Lung (tissue), 12 donors: ENCODE results near the gene ZNF892. TPM values are rescaled to one million over a fixed set of nuclear protein-coding genes. Genes with fewer than 3 reads are reported as not detected.

Experiments used
- ATAC-seq: fragments of 200-7000 bp; cut with Tn5 transposase; one replicate; pipeline ENCODE4 v1.9.1; 2020; ENCODE audit warnings: moderate number of reproducible peaks; ENCODE audit not compliant: insufficient read depth, low FRiP score
- DNase-seq, 3 donors: peaks; one replicate each; pipeline ENCODE4 v3.0.0-alpha.2; 2013 to 2017
- H3K27ac ChIP-seq, 2 donors: one replicate each; pipeline ENCODE4 v1.5.1; 2013; ENCODE audit warnings: mild to moderate bottlenecking in 2 of 2, moderate library complexity in 2 of 2, control low read depth in 1 of 2, inconsistent platforms in 1 of 2, low read depth in 1 of 2, low read length in 1 of 2
- H3K27me3 ChIP-seq, 3 donors: one replicate each; pipeline ENCODE4 v1.5.1; 2013; ENCODE audit warnings: low read length in 2 of 3; ENCODE audit not compliant: control insufficient read depth in 3 of 3, insufficient read depth in 3 of 3
- H3K36me3 ChIP-seq, 4 donors: one replicate each; pipeline ENCODE4 v1.5.1; 2013; ENCODE audit warnings: low read length in 4 of 4, mild to moderate bottlenecking in 1 of 4, moderate library complexity in 1 of 4; ENCODE audit not compliant: control insufficient read depth in 4 of 4, insufficient read depth in 4 of 4
- H3K4me1 ChIP-seq, 5 donors: one replicate each; pipeline ENCODE4 v1.5.1; 2013; ENCODE audit warnings: low read length in 5 of 5, mild to moderate bottlenecking in 2 of 5, moderate library complexity in 1 of 5; ENCODE audit not compliant: control insufficient read depth in 5 of 5, insufficient read depth in 5 of 5
- H3K4me3 ChIP-seq: one replicate; pipeline ENCODE4 v1.5.1; 2013; ENCODE audit warnings: mild to moderate bottlenecking, control low read depth, moderate library complexity
- H3K9ac ChIP-seq, 2 donors: one replicate each; pipeline ENCODE4 v1.5.1; 2013; ENCODE audit warnings: low read length in 2 of 2, control low read depth in 1 of 2; ENCODE audit not compliant: insufficient read depth in 1 of 2
- H3K9me3 ChIP-seq, 4 donors: one replicate each; pipeline ENCODE4 v1.5.1; 2013; ENCODE audit warnings: low read length in 3 of 4, mild to moderate bottlenecking in 1 of 4, moderate library complexity in 1 of 4; ENCODE audit not compliant: control insufficient read depth in 4 of 4, insufficient read depth in 3 of 4
- WGBS, 2 donors: extraction: QIAGEN DNeasy Blood & Tissue Kit; methylation state at CpG; one replicate each; pipeline ENCODE4 v1.1.7; 2013; 5-methylcytosine and 5-hydroxymethylcytosine counted together
- polyA plus RNA-seq, 2 donors: library from polyadenylated mRNA; stranded (reverse); fragments of 200-250 nt; gene quantifications; one replicate each; pipeline ENCODE4 v1.2.1, GENCODE V29; 2013
- total RNA-seq, 2 donors: library from RNA; depleted of rRNA in 1 of 2; stranded (reverse); fragments of >200 nt in 1 of 2; gene quantifications; one replicate each; pipeline ENCODE4 v1.2.1, GENCODE V29; 2014 to 2021
- TF ChIP-seq, protein P1 (sequence below): IDR thresholded peaks from 2 replicates; pipeline ENCODE4 v1.5.1; 2012; ENCODE audit warnings: mild to moderate bottlenecking; ENCODE audit errors: control extremely low read depth, extremely low read depth
- donor health status: control.
- donor health status: control.
- donor health status: Bipolar disorder and iron deficiency.
- donor health status: healthy.
- donor health status: DM: yes; HTN: yes; CAD: no.

The ZNF892 gene
- total and polyA plus RNA-seq, 4 donors: 0.24 to 7.0 (median 1.6) TPM

DNA sequence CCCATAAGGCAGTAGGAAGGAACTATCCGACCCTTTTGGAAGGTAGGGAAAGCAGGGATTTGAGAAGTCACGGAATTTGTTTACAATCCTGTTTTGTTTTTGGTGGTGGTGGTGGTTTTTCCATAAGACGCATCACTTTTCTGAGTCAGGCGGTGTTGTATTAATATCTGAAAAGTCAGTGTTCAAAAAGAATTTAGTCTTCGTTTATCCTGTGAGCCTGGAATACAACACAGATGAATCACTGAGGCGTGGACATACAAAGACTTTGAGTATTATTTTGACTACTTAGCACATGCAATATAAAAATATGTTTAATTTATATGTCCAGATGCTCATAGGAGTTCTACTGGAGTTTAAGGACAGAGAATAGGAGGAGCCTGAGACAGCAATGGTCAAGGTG lies 785 bp downstream of the ZNF892 start:
- no peak for ATAC-seq
- Histone ChIP-seq H3K27ac (no peak overlapping the region), H3K9ac (no peak overlapping the region), H3K4me3 (no peak overlapping the region), H3K4me1 (peaks cover 0 to 11% (median 3%) of the 10 kb centered on the region in 5 donors), H3K27me3 (no peaks in the 10 kb centered on the region), H3K36me3 (peaks cover 4 to 39% (median 29%) of the 10 kb centered on the region in 4 donors), H3K9me3 (peaks cover 4 to 11% (median 9%) of the 10 kb centered on the region in 4 donors)
- DNase-seq: no peak
- TF ChIP-seq, protein P1, sequence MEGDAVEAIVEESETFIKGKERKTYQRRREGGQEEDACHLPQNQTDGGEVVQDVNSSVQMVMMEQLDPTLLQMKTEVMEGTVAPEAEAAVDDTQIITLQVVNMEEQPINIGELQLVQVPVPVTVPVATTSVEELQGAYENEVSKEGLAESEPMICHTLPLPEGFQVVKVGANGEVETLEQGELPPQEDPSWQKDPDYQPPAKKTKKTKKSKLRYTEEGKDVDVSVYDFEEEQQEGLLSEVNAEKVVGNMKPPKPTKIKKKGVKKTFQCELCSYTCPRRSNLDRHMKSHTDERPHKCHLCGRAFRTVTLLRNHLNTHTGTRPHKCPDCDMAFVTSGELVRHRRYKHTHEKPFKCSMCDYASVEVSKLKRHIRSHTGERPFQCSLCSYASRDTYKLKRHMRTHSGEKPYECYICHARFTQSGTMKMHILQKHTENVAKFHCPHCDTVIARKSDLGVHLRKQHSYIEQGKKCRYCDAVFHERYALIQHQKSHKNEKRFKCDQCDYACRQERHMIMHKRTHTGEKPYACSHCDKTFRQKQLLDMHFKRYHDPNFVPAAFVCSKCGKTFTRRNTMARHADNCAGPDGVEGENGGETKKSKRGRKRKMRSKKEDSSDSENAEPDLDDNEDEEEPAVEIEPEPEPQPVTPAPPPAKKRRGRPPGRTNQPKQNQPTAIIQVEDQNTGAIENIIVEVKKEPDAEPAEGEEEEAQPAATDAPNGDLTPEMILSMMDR: no peak
- WGBS, 2 donors: 76 to 80% methylated on average over 6 of the region's 6 CpGs

GRCh38 chr2:95215018-95215612 lies 7.8 kb downstream of the ZNF892 start:
- Histone ChIP-seq H3K9ac (no peak overlapping the region), H3K27ac (no peak overlapping the region), H3K4me3 (no peak overlapping the region), H3K36me3 (peaks cover 9 to 73% (median 55%) of the 10 kb centered on the region in 4 donors), H3K9me3 (peaks cover 28 to 67% (median 48%) of the 10 kb centered on the region in 4 donors), H3K27me3 (no peaks in the 10 kb centered on the region), H3K4me1 (no peaks in the 10 kb centered on the region)
- ATAC-seq (no peak), DNase-seq (no peak)
- WGBS, 2 donors: 96 to 98% methylated on average over 6 of the region's 6 CpGs
- TF ChIP-seq, protein P1: no peak

DNA sequence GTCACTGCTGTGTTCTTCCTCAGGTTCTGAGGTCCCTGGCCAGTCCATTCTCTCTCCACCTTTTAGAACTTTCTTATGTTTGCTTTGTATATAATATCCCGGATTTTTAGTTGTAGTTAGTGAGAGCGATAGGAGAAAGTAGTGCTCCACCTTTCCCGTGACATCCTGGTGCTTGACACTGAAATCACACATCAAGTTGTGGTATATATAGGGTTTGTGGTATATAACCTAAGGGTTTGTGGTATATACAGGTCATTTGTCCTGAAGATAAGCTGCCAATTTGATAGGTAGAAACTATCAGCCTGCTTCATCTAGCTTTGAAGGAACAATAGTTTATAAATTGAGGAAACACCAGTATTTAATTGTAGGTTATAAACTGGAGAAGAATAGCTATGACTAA lies 13.1 kb downstream of the ZNF892 start:
- no peaks in the 10 kb centered on the region for H3K27me3 ChIP-seq
- TF ChIP-seq, protein P1: no peak
- H3K27ac ChIP-seq: no peak overlapping the region
- 95% methylated on average over 3 of the region's 3 CpGs for WGBS, 2 donors
- no peaks in the 10 kb centered on the region for H3K4me1 ChIP-seq
- H3K9me3 ChIP-seq: peaks cover 4 to 49% (median 37%) of the 10 kb centered on the region in 4 donors
- DNase-seq (no peak), ATAC-seq (no peak)
- H3K9ac ChIP-seq: no peak overlapping the region
- no peak overlapping the region for H3K4me3 ChIP-seq
- peaks cover 0 to 31% (median 18%) of the 10 kb centered on the region in 4 donors for H3K36me3 ChIP-seq

- no peaks in the 10 kb centered on the region for H3K4me1 ChIP-seq
Measured at GRCh38 chr2:95225658-95226057, 18.3 kb downstream of the ZNF892 start.

More at GRCh38 chr2:95225658-95226057, 18.3 kb downstream of the ZNF892 start:
- H3K27me3 ChIP-seq: no peaks in the 10 kb centered on the region
- TF ChIP-seq, protein P1: no peak
- H3K36me3 ChIP-seq: peaks cover 0 to 7% (median 1%) of the 10 kb centered on the region in 4 donors
- DNase-seq (no peak), ATAC-seq (no peak)
- H3K9ac ChIP-seq: no peak overlapping the region
- no peak overlapping the region for H3K27ac ChIP-seq
- H3K9me3 ChIP-seq: peaks cover 0 to 20% (median 12%) of the 10 kb centered on the region in 4 donors
- H3K4me3 ChIP-seq: no peak overlapping the region
